ENCODE results near the gene ATP10D. TPM values are rescaled to one million over a fixed set of nuclear protein-coding genes. Genes with fewer than 3 reads are reported as not detected.
"Not testable (repeated sequence)": the region's sequence is repeated elsewhere in the genome, so short reads cannot be mapped to it uniquely, and the experiment has no call there.

ATP10D gene
- total and polyA plus RNA-seq, 5 donors, result 3.1 to 11.8 (median 10.8) TPM

- H3K27me3 ChIP-seq (ENCODE audit: control insufficient read depth, insufficient read depth); intact Hi-C loops (cut with DNase I); H3K27ac ChIP-seq (ENCODE audit: low read length); H3K9me3 ChIP-seq (ENCODE audit: control insufficient read depth, low read length); ATAC-seq; H3K4me1 ChIP-seq (ENCODE audit: control insufficient read depth, insufficient read depth, low read length): not testable (repeated sequence)
- peak in 1 of 3 donors; percentile 36 for DNase-seq
- H3K4me3 ChIP-seq (ENCODE audit: low read length), result peak overlapping the region; percentile 75
- 97% methylated on average over 9 of the region's 9 CpGs for WGBS
Measured at GRCh38 chr4:47486727-47487126, 1.7 kb downstream of the ATP10D start.

DNA sequence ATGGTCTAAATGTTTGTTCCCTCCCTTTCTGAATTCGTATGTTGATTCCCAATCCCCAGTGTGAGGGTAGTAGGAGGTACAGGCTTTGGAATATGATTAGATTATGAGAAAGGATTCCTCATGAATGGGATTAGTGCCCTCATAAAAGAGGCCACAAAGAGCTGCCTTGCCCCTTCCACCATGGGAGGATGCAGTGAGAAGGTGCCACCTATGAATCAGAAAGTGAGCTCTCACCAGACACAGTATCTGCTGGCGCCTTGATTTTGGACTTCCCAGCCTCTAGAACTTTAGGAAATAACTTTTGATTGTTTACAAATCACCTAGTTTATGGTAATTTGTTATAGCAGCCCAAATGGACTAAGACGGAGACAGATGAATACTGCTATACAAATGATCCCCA, 3.6 kb downstream of the ATP10D start:
- 52% methylated on average over 3 of the region's 3 CpGs for WGBS
- H3K27me3 ChIP-seq (ENCODE audit: control insufficient read depth, insufficient read depth), result no peaks in the 10 kb centered on the region
- ATAC-seq (no peak), DNase-seq (no peak)
- H3K4me3 ChIP-seq (ENCODE audit: low read length), result no peak overlapping the region
- no peaks in the 10 kb centered on the region for H3K9me3 ChIP-seq (ENCODE audit: control insufficient read depth, low read length)
- H3K4me1 ChIP-seq (ENCODE audit: control insufficient read depth, insufficient read depth, low read length), result no peaks in the 10 kb centered on the region
- intact Hi-C loops (cut with DNase I), result no loop called here
- H3K27ac ChIP-seq (ENCODE audit: low read length), result no peak overlapping the region

DNA sequence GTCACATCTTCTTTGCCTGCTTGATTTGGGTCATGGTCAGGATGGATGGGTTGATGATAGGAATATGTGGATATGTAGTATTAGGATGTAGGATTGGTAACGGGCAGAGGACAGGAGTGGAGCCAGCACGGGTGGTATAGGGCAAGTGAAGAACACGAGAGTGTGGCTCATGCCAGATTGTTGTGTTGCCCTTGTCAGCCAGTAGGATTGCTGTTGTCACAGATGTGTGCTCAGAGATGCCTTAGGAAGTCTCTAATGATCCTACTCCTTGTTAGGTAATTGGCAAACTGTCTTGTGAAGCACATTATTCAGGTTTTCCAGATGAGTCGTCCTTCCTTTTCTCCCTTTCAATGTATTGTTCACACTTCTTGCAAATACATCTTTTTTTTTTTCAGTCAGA, 5.5 kb downstream of the ATP10D start:
- DNase-seq (no peak), ATAC-seq (peak; percentile 55 to 73)
- Histone ChIP-seq H3K4me1 (ENCODE audit: control insufficient read depth, insufficient read depth, low read length) (no peaks in the 10 kb centered on the region), H3K27me3 (ENCODE audit: control insufficient read depth, insufficient read depth) (no peaks in the 10 kb centered on the region), H3K4me3 (ENCODE audit: low read length) (no peak overlapping the region), H3K27ac (ENCODE audit: low read length) (no peak overlapping the region), H3K9me3 (ENCODE audit: control insufficient read depth, low read length) (no peaks in the 10 kb centered on the region)
- 69% methylated on average over 4 of the region's 4 CpGs for WGBS
- intact Hi-C loops (cut with DNase I), result no loop called here

DNA sequence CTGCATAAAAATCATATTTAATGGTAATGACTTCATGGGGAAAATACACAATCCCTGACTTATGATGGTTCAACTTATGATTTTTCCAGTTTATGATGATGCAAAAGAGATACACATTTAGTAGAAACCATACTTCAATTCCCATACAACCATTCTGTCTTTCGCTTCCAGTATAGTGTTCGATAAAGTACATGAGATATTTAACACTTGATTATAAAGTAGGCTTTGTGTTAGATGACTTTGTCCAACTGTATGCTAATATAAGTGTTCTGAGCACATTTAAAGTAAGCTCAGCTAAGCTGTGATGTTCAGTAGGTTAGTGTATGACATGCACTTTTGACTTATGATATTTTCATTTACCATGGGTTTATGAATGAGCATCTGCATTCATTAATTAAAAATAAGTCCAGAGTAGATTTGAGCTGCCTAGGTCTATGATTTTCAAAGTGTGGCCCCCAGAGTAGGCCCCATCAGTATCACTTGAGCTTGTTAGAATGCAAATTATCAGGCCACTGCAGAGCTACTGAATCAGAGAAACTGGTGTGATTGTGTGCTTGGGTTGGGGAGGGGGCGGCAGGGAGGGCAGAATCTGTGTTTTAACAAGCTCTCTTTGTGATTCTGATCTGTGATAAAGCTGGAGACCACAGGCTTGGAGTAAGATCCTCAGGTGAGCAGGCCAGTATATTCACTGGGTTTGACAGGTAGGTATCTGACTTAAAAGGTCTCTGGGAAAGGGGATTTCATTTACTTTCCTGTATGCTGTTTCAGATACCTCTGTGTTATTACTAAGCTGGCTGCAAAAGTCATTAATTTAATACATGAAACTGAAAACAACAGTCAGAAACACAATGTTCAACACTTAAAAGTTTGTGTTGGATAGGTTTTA, 8.4 kb downstream of the ATP10D start:
- H3K27ac ChIP-seq (ENCODE audit: low read length), result no peak overlapping the region
- H3K4me1 ChIP-seq (ENCODE audit: control insufficient read depth, insufficient read depth, low read length), result no peaks in the 10 kb centered on the region
- no peak for ATAC-seq
- intact Hi-C loops (cut with DNase I), result no loop called here
- no peak for DNase-seq
- H3K27me3 ChIP-seq (ENCODE audit: control insufficient read depth, insufficient read depth), result no peaks in the 10 kb centered on the region
- no peak overlapping the region for H3K4me3 ChIP-seq (ENCODE audit: low read length)
- no peaks in the 10 kb centered on the region for H3K9me3 ChIP-seq (ENCODE audit: control insufficient read depth, low read length)
- 83% methylated on average over 3 of the region's 3 CpGs for WGBS

GRCh38 chr4:47494124-47494430, 9.0 kb downstream of the ATP10D start:
- Histone ChIP-seq H3K9me3 (ENCODE audit: control insufficient read depth, low read length) (no peaks in the 10 kb centered on the region), H3K27me3 (ENCODE audit: control insufficient read depth, insufficient read depth) (no peaks in the 10 kb centered on the region), H3K4me3 (ENCODE audit: low read length) (no peak overlapping the region), H3K4me1 (ENCODE audit: control insufficient read depth, insufficient read depth, low read length) (peaks cover 2% of the 10 kb centered on the region), H3K27ac (ENCODE audit: low read length) (no peak overlapping the region)
- WGBS, result 67% methylated on average over 4 of the region's 4 CpGs
- DNase-seq, result no peak
- intact Hi-C loops (cut with DNase I), result no loop called here
- no peak for ATAC-seq

DNA sequence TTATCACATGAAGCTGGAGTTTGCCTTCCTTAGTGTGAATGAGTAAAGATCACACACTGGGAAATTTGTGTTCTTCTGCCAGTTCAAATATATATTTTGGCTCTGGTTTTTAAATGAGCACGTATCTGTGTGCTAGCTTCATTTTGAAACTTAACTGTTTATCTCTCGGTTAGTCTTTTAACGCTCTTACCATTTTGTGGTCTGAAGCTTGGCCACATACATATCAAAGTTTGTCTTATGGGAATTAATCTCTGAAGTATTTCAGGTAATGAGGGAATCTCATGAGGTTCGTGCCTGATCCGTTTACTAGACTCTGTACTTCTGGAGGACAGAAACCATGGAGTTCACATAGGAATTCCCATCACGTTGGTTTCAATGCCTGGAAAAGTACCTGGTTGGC, 13.8 kb downstream of the ATP10D start:
- 68% methylated on average over 6 of the region's 6 CpGs for WGBS
- H3K4me3 ChIP-seq (ENCODE audit: low read length), result no peak overlapping the region
- H3K4me1 ChIP-seq (ENCODE audit: control insufficient read depth, insufficient read depth, low read length), result peaks cover 2% of the 10 kb centered on the region
- H3K9me3 ChIP-seq (ENCODE audit: control insufficient read depth, low read length), result no peaks in the 10 kb centered on the region
- no peak for DNase-seq
- intact Hi-C loops (cut with DNase I), result no loop called here
- H3K27ac ChIP-seq (ENCODE audit: low read length), result no peak overlapping the region
- ATAC-seq, result peak in 1 of 2 donors; percentile 56
- no peaks in the 10 kb centered on the region for H3K27me3 ChIP-seq (ENCODE audit: control insufficient read depth, insufficient read depth)

- Histone ChIP-seq H3K4me1 (ENCODE audit: control insufficient read depth, insufficient read depth, low read length) (peaks cover 2% of the 10 kb centered on the region), H3K4me3 (ENCODE audit: low read length) (no peak overlapping the region), H3K27me3 (ENCODE audit: control insufficient read depth, insufficient read depth) (no peaks in the 10 kb centered on the region), H3K27ac (ENCODE audit: low read length) (no peak overlapping the region), H3K9me3 (ENCODE audit: control insufficient read depth, low read length) (no peaks in the 10 kb centered on the region)
- intact Hi-C loops (cut with DNase I), result no loop called here
- ATAC-seq (no peak), DNase-seq (no peak)
- 32% methylated on average over 2 of the region's 2 CpGs for WGBS
Measured at GRCh38 chr4:47499700-47500099, 14.6 kb downstream of the ATP10D start.

GRCh38 chr4:47500776-47501175, 15.7 kb downstream of the ATP10D start:
- H3K4me1 ChIP-seq (ENCODE audit: control insufficient read depth, insufficient read depth, low read length), result peaks cover 2% of the 10 kb centered on the region
- DNase-seq, result no peak
- intact Hi-C loops (cut with DNase I), result no loop called here
- no peak overlapping the region for H3K27ac ChIP-seq (ENCODE audit: low read length)
- no peaks in the 10 kb centered on the region for H3K27me3 ChIP-seq (ENCODE audit: control insufficient read depth, insufficient read depth)
- 57% methylated on average over 3 of the region's 3 CpGs for WGBS
- no peaks in the 10 kb centered on the region for H3K9me3 ChIP-seq (ENCODE audit: control insufficient read depth, low read length)
- no peak overlapping the region for H3K4me3 ChIP-seq (ENCODE audit: low read length)
- no peak for ATAC-seq

DNA sequence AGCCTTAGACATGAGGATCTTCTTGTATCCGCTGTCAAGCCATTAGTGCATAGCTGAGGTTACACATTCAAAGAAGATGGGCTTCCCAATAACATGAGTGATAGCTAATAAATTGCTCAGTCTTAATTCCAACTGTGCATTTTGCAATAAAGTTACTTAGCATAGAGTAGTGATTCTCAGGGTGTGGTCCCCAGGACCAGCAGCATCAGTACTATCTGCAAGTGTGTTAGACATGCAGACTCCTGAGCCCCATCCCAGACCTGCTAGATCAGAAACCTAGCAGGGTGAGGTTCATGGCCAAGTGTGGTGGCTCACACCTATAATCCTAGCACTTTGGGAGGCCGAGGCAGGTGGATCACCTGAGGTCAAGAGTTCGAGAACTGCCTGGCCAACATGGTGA, 20.1 kb downstream of the ATP10D start:
- no peak overlapping the region for H3K4me3 ChIP-seq (ENCODE audit: low read length)
- peaks cover 4% of the 10 kb centered on the region for H3K4me1 ChIP-seq (ENCODE audit: control insufficient read depth, insufficient read depth, low read length)
- DNase-seq, result no peak
- H3K27ac ChIP-seq (ENCODE audit: low read length), result no peak overlapping the region
- intact Hi-C loops (cut with DNase I), result no loop called here
- no peaks in the 10 kb centered on the region for H3K9me3 ChIP-seq (ENCODE audit: control insufficient read depth, low read length)
- no peaks in the 10 kb centered on the region for H3K27me3 ChIP-seq (ENCODE audit: control insufficient read depth, insufficient read depth)
- WGBS, result 84% methylated on average over 3 of the region's 3 CpGs
- ATAC-seq, result no peak

- Histone ChIP-seq H3K27me3 (ENCODE audit: control insufficient read depth, insufficient read depth) (no peaks in the 10 kb centered on the region), H3K4me1 (ENCODE audit: control insufficient read depth, insufficient read depth, low read length) (peaks cover 4% of the 10 kb centered on the region), H3K9me3 (ENCODE audit: control insufficient read depth, low read length) (no peaks in the 10 kb centered on the region), H3K4me3 (ENCODE audit: low read length) (no peak overlapping the region), H3K27ac (ENCODE audit: low read length) (no peak overlapping the region)
- 86% methylated on average over 3 of the region's 3 CpGs for WGBS
- intact Hi-C loops (cut with DNase I), result no loop called here
- ATAC-seq (no peak), DNase-seq (no peak)
Measured at GRCh38 chr4:47505666-47506065, 20.6 kb downstream of the ATP10D start.

GRCh38 chr4:47510506-47511143, 25.6 kb downstream of the ATP10D start:
- WGBS, result 39% methylated on average over 2 of the region's 2 CpGs
- Histone ChIP-seq H3K9me3 (ENCODE audit: control insufficient read depth, low read length) (no peaks in the 10 kb centered on the region), H3K4me3 (ENCODE audit: low read length) (no peak overlapping the region), H3K27ac (ENCODE audit: low read length) (no peak overlapping the region), H3K27me3 (ENCODE audit: control insufficient read depth, insufficient read depth) (no peaks in the 10 kb centered on the region), H3K4me1 (ENCODE audit: control insufficient read depth, insufficient read depth, low read length) (peaks cover 4% of the 10 kb centered on the region)
- ATAC-seq (peak in 1 of 2 donors; percentile 31), DNase-seq (no peak)
- intact Hi-C loops (cut with DNase I), result no loop called here

Data from right cardiac atrium (tissue), 5 donors.